Thyroid gland (tissue), 4 donors: ENCODE measurements around the gene ADH4.

Experiments used
- POLR2A ChIP-seq, 2 donors: fragments of 450-650 bp; IDR thresholded peaks; one replicate each; pipeline ENCODE4 v1.6.1; 2017; ENCODE audit warnings: antibody characterized with exemption in 2 of 2, mild to moderate bottlenecking in 2 of 2, moderate library complexity in 1 of 2
- TF ChIP-seq, protein P1 (sequence below), 6 experiments: fragments of 200-600 bp in 3 of 6; fragments of 450-650 bp in 3 of 6; sonication (generic) in 3 of 6; IDR thresholded peaks; one replicate each; pipeline ENCODE4 v1.5.1; 2016 to 2019; ENCODE audit warnings: antibody characterized with exemption in 6 of 6, mild to moderate bottlenecking in 2 of 6, inconsistent platforms in 1 of 6, moderate library complexity in 1 of 6

- TF ChIP-seq, protein P1, sequence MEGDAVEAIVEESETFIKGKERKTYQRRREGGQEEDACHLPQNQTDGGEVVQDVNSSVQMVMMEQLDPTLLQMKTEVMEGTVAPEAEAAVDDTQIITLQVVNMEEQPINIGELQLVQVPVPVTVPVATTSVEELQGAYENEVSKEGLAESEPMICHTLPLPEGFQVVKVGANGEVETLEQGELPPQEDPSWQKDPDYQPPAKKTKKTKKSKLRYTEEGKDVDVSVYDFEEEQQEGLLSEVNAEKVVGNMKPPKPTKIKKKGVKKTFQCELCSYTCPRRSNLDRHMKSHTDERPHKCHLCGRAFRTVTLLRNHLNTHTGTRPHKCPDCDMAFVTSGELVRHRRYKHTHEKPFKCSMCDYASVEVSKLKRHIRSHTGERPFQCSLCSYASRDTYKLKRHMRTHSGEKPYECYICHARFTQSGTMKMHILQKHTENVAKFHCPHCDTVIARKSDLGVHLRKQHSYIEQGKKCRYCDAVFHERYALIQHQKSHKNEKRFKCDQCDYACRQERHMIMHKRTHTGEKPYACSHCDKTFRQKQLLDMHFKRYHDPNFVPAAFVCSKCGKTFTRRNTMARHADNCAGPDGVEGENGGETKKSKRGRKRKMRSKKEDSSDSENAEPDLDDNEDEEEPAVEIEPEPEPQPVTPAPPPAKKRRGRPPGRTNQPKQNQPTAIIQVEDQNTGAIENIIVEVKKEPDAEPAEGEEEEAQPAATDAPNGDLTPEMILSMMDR (IDR thresholded peaks at IDR 0.05): no peak
- no peak for TF ChIP-seq POLR2A (IDR thresholded peaks at IDR 0.05)
Measured at GRCh38 chr4:99100876-99101275, 43.2 kb downstream of the ADH4 start.
